Spleen (tissue), 7 donors: ENCODE measurements around the gene DUSP22.

Experiments used
- POLR2AphosphoS5 ChIP-seq, 3 donors: sonication (generic); formaldehyde crosslinking; IDR thresholded peaks; one replicate each; pipeline ENCODE4 v1.5.1; 2017; ENCODE audit warnings: antibody characterized with exemption in 3 of 3
- TF ChIP-seq, protein P1 (sequence below), 11 experiments: fragments of 200-600 bp in 7 of 11; fragments of 450-650 bp in 4 of 11; sonication (generic) in 4 of 11; IDR thresholded peaks in 8 of 11; conservative IDR thresholded peaks in 3 of 11; 1 replicate in 7 of 11; 2 replicates in 4 of 11; pipeline versions ENCODE4 v1.4.0 to v1.8.0; 2016 to 2021; ENCODE audit warnings: antibody characterized with exemption in 11 of 11, inconsistent platforms in 4 of 11, mild to moderate bottlenecking in 1 of 11
- donor health status: DM: no; HTN: no; CAD: no; lungs with moderate emphysema.
- donor health status: DM: no; HTN: no; CAD: no.
- donor health status: DM: no; HTN: no; CAD: no.

DNA sequence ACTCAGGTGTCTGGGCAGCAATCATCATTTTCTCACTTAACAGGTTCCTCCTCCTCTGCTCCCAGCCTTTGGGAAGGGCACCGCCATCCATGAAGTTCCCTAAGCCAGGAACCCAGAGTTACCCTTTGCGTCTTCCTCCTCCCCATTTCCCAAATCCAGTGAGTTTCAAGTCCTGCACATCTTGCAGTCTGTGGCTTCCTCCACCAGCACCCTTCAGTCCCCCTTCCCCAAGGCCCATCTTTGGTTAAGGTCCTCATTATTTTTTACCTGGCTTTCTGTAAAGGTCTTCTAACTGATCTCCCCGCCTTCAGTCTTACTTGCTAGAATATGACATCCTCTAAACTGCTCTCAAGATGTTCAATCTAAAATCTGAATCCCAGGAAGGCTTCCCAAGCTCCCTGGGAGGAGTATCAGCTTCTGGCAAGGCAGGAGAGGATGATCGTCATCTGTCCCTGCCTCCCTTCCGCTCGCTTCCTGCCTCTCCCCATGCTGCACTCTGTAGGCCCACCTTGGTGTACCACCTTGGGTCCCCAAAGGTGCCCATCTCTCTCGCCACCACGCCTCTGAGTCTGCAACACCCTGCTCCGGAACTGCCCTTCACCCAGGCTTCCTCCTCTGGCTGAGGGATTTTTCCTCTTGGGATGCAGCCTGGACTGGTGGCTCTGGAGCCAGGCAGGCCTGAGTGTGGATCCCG, 11.4 kb upstream of the DUSP22 start:
- TF ChIP-seq, protein P1, sequence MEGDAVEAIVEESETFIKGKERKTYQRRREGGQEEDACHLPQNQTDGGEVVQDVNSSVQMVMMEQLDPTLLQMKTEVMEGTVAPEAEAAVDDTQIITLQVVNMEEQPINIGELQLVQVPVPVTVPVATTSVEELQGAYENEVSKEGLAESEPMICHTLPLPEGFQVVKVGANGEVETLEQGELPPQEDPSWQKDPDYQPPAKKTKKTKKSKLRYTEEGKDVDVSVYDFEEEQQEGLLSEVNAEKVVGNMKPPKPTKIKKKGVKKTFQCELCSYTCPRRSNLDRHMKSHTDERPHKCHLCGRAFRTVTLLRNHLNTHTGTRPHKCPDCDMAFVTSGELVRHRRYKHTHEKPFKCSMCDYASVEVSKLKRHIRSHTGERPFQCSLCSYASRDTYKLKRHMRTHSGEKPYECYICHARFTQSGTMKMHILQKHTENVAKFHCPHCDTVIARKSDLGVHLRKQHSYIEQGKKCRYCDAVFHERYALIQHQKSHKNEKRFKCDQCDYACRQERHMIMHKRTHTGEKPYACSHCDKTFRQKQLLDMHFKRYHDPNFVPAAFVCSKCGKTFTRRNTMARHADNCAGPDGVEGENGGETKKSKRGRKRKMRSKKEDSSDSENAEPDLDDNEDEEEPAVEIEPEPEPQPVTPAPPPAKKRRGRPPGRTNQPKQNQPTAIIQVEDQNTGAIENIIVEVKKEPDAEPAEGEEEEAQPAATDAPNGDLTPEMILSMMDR (IDR thresholded peaks at IDR 0.05 in 8 of 11, conservative IDR thresholded peaks at IDR 0.05 in 3 of 11): no peak
- TF ChIP-seq POLR2AphosphoS5 (IDR thresholded peaks at IDR 0.05): no peak
